ENCODE data around the gene URB1.
"Not testable (repeated sequence)": the region's sequence is repeated elsewhere in the genome, so short reads cannot be mapped to it uniquely, and the experiment has no call there.

Gene URB1

GRCh38 chr21:32316361-32317215 is 76.2 kb downstream of the URB1 start:
- no peak for FAIRE-seq

GRCh38 chr21:32315511-32316281 is 77.1 kb downstream of the URB1 start:
- FAIRE-seq = no peak

- FAIRE-seq = no peak
These were observed 78.0 kb downstream of the URB1 start for GRCh38 chr21:32314806-32315205.

GRCh38 chr21:32312976-32313375 is 79.8 kb downstream of the URB1 start:
- no peak for FAIRE-seq

GRCh38 chr21:32312326-32312725 is 80.5 kb downstream of the URB1 start:
- FAIRE-seq = no peak

GRCh38 chr21:32311621-32312020 is 81.2 kb downstream of the URB1 start:
- FAIRE-seq = no peak

GRCh38 chr21:32310976-32311375 is 81.8 kb downstream of the URB1 start:
- not testable (repeated sequence) for FAIRE-seq

GRCh38 chr21:32309906-32310460 is 82.8 kb downstream of the URB1 start:
- FAIRE-seq = no peak

- FAIRE-seq = no peak
These were observed 84.1 kb downstream of the URB1 start for GRCh38 chr21:32308696-32309095.

GRCh38 chr21:32307706-32308105 is 85.1 kb downstream of the URB1 start:
- FAIRE-seq = no peak

- FAIRE-seq = no peak
These were observed 86.6 kb downstream of the URB1 start for GRCh38 chr21:32306021-32306780.

GRCh38 chr21:32304998-32305397 is 87.8 kb downstream of the URB1 start:
- FAIRE-seq = no peak

- no peak for FAIRE-seq
These were observed 89.4 kb downstream of the URB1 start for GRCh38 chr21:32303385-32303784.

- no peak for FAIRE-seq
These were observed 90.3 kb downstream of the URB1 start for GRCh38 chr21:32302560-32302959.

GRCh38 chr21:32301596-32301995 is 91.2 kb downstream of the URB1 start:
- no peak for FAIRE-seq

GRCh38 chr21:32300117-32300681 is 92.6 kb downstream of the URB1 start:
- FAIRE-seq = no peak

GRCh38 chr21:32299695-32300094 is 93.1 kb downstream of the URB1 start:
- no peak for FAIRE-seq

- FAIRE-seq = no peak
These were observed 94.1 kb downstream of the URB1 start, which contains the start of gene MRAP for GRCh38 chr21:32298658-32299081. TSS of gene MRAP (plus strand) at chr21:32298855. CDS start at chr21:32298972, 117 bp downstream.

- no peak for FAIRE-seq
These were observed 94.7 kb downstream of the URB1 start for GRCh38 chr21:32298148-32298559.

- FAIRE-seq = no peak
These were observed 95.4 kb downstream of the URB1 start for GRCh38 chr21:32297449-32297848.

GRCh38 chr21:32285476-32285875 is 107.3 kb downstream of the URB1 start:
- FAIRE-seq = no peak

- FAIRE-seq = no peak
These were observed 109.8 kb downstream of the URB1 start for GRCh38 chr21:32282992-32283391.
